GM18508 (cell line): ENCODE results near the gene HPDL.
"Not testable (repeated sequence)": the region's sequence is repeated elsewhere in the genome, so short reads cannot be mapped to it uniquely, and the experiment has no call there.

ENCODE experiments used
- ATAC-seq: cut with Tn5 transposase; IDR thresholded peaks from one replicate; pipeline ENCODE4 v1.9.1; 2021; ENCODE audit warnings: moderate number of reproducible peaks; ENCODE audit not compliant: insufficient read depth, unreplicated experiment

Gene HPDL

GRCh38 chr1:45348609-45348965 lies 21.9 kb downstream of the HPDL start:
- no peak for ATAC-seq

GRCh38 chr1:45348966-45349677 lies 22.4 kb downstream of the HPDL start:
- no peak for ATAC-seq

GRCh38 chr1:45351508-45351907 lies 24.8 kb downstream of the HPDL start:
- no peak for ATAC-seq

- ATAC-seq = no peak
Measured at GRCh38 chr1:45353685-45354084, 27.0 kb downstream of the HPDL start.

- ATAC-seq = no peak
Measured at GRCh38 chr1:45354838-45355237, 28.1 kb downstream of the HPDL start.

GRCh38 chr1:45355683-45356082 lies 29.0 kb downstream of the HPDL start:
- no peak for ATAC-seq

- no peak for ATAC-seq
Measured at GRCh38 chr1:45356186-45356585, 29.5 kb downstream of the HPDL start.

GRCh38 chr1:45359882-45360513 lies 33.3 kb downstream of the HPDL start:
- no peak for ATAC-seq

GRCh38 chr1:45360981-45361380 lies 34.3 kb downstream of the HPDL start:
- ATAC-seq = not testable (repeated sequence)

- no peak for ATAC-seq
Measured at GRCh38 chr1:45364294-45364693, 37.6 kb downstream of the HPDL start.

- no peak for ATAC-seq
Measured at GRCh38 chr1:45365051-45365450, 38.4 kb downstream of the HPDL start.

- no peak for ATAC-seq
Measured at GRCh38 chr1:45370575-45370974, 43.9 kb downstream of the HPDL start.

- ATAC-seq = no peak
Measured at GRCh38 chr1:45373573-45373972, 46.9 kb downstream of the HPDL start.

- ATAC-seq = no peak
Measured at GRCh38 chr1:45375104-45376090, 48.7 kb downstream of the HPDL start.

- no peak for ATAC-seq
Measured at GRCh38 chr1:45378184-45378583, 51.5 kb downstream of the HPDL start.
